Duodenal mucosa (tissue), 2 donors: Measurements from ENCODE around the gene CHST15.

Source experiments
- H3K27ac ChIP-seq: one replicate; pipeline ENCODE4 v1.7.0; 2013; ENCODE audit warnings: low read depth, low read length
- H3K27me3 ChIP-seq, 2 donors: one replicate each; pipeline ENCODE4 v1.7.0; 2013; ENCODE audit warnings: low read length in 2 of 2, control low read depth in 1 of 2; ENCODE audit not compliant: insufficient read depth in 2 of 2, control insufficient read depth in 1 of 2
- H3K36me3 ChIP-seq, 2 donors: one replicate each; pipeline ENCODE4 v1.7.0; 2013; ENCODE audit warnings: low read length in 2 of 2, control low read depth in 1 of 2; ENCODE audit not compliant: insufficient read depth in 2 of 2, control insufficient read depth in 1 of 2
- H3K4me1 ChIP-seq, 2 donors: one replicate each; pipeline ENCODE4 v1.7.0; 2013; ENCODE audit warnings: low read length in 2 of 2, control low read depth in 1 of 2; ENCODE audit not compliant: insufficient read depth in 2 of 2, control insufficient read depth in 1 of 2
- H3K4me3 ChIP-seq, 2 donors: one replicate each; pipeline ENCODE4 v1.7.0; 2013; ENCODE audit warnings: low read length in 2 of 2, low read depth in 1 of 2
- H3K9ac ChIP-seq, 2 donors: one replicate each; pipeline ENCODE4 v1.7.0; 2013; ENCODE audit warnings: low read length in 2 of 2, low read depth in 1 of 2
- H3K9me3 ChIP-seq, 2 donors: one replicate each; pipeline ENCODE4 v1.7.0; 2013; ENCODE audit warnings: low read length in 2 of 2, control low read depth in 1 of 2; ENCODE audit not compliant: control insufficient read depth in 1 of 2

CHST15 gene

DNA sequence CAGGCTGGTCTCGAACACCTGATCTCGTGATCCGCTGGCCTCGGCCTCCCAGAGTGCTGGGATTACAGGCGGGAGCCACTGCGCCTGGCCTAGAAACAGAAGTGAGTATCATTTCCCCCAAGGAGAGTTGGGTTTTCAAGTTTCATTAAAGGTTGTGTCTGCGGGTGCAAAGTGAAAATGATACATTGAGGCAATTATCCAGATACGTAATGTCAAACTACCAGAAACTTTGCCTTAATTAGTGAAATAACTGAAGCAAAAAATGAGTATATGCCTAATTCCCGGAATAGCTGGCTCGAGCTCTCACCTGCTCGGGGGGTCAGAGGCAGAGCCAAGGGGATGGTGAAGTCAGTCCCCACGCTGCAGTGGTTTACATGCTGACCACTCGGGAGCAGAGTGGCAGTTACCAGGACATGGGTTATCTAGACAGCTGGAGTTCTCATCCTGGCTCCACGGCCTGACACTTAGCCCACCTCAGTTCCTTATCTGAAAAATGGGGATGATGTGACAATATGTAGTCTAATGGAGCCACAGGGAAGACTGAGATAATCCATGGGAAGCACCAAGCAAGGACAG is 25.5 kb downstream of the CHST15 start:
- no peak overlapping the region for H3K4me3 ChIP-seq
- peaks cover 41 to 50% of the 10 kb centered on the region in 2 donors for H3K4me1 ChIP-seq
- H3K27me3 ChIP-seq: peaks cover 5 to 13% of the 10 kb centered on the region in 2 donors
- no peak overlapping the region for H3K9ac ChIP-seq
- no peaks in the 10 kb centered on the region for H3K9me3 ChIP-seq
- H3K27ac ChIP-seq: no peak overlapping the region
- no peaks in the 10 kb centered on the region for H3K36me3 ChIP-seq

- Histone ChIP-seq H3K9me3 (no peaks in the 10 kb centered on the region), H3K4me3 (no peak overlapping the region), H3K27ac (no peak overlapping the region), H3K27me3 (peaks cover 5 to 13% of the 10 kb centered on the region in 2 donors), H3K4me1 (peaks cover 49 to 50% of the 10 kb centered on the region in 2 donors), H3K9ac (no peak overlapping the region), H3K36me3 (no peaks in the 10 kb centered on the region)
These were observed 26.4 kb downstream of the CHST15 start for GRCh38 chr10:124066781-124067714.

GRCh38 chr10:124066126-124066700 is 27.2 kb downstream of the CHST15 start:
- Histone ChIP-seq H3K9me3 (no peaks in the 10 kb centered on the region), H3K4me3 (no peak overlapping the region), H3K36me3 (no peaks in the 10 kb centered on the region), H3K4me1 (peaks cover 43 to 50% of the 10 kb centered on the region in 2 donors), H3K27me3 (peaks cover 5 to 13% of the 10 kb centered on the region in 2 donors), H3K27ac (no peak overlapping the region), H3K9ac (no peak overlapping the region)

GRCh38 chr10:124065382-124066125 is 27.8 kb downstream of the CHST15 start:
- H3K27me3 ChIP-seq: peaks cover 5 to 13% of the 10 kb centered on the region in 2 donors
- peaks cover 39 to 44% of the 10 kb centered on the region in 2 donors for H3K4me1 ChIP-seq
- no peak overlapping the region for H3K4me3 ChIP-seq
- H3K27ac ChIP-seq: no peak overlapping the region
- no peaks in the 10 kb centered on the region for H3K36me3 ChIP-seq
- no peak overlapping the region for H3K9ac ChIP-seq
- H3K9me3 ChIP-seq: no peaks in the 10 kb centered on the region

DNA sequence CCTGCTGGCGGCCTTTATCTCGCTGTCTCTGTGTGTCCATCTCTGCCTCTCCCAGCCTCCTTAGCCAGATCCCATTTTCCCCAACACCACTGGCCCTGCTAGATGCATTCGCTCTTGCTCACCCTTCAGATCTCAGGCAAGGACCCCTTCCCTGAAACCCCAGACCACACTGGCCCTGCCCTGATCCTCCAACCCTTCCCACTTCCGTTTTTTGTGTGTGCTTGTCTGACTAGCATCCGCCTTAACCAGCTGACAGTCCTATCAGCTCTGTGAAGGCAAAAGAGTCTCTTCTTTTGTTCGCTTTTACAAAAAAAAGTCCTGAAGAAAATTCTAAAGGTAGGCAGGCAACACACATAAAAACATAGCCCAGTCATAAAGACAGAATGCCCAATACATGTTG is 28.7 kb downstream of the CHST15 start:
- no peak overlapping the region for H3K4me3 ChIP-seq
- H3K9me3 ChIP-seq: no peaks in the 10 kb centered on the region
- H3K27me3 ChIP-seq: peaks cover 5 to 13% of the 10 kb centered on the region in 2 donors
- H3K9ac ChIP-seq: no peak overlapping the region
- peaks cover 41 to 44% of the 10 kb centered on the region in 2 donors for H3K4me1 ChIP-seq
- H3K27ac ChIP-seq: no peak overlapping the region
- no peaks in the 10 kb centered on the region for H3K36me3 ChIP-seq

- H3K27me3 ChIP-seq: peaks cover 5 to 13% of the 10 kb centered on the region in 2 donors
- H3K9me3 ChIP-seq: no peaks in the 10 kb centered on the region
- H3K4me1 ChIP-seq: peaks cover 39 to 41% of the 10 kb centered on the region in 2 donors
- H3K27ac ChIP-seq: no peak overlapping the region
- no peaks in the 10 kb centered on the region for H3K36me3 ChIP-seq
- H3K9ac ChIP-seq: no peak overlapping the region
- H3K4me3 ChIP-seq: no peak overlapping the region
These were observed 29.4 kb downstream of the CHST15 start for GRCh38 chr10:124063750-124064603.

GRCh38 chr10:124062390-124062789 is 31.0 kb downstream of the CHST15 start:
- H3K4me1 ChIP-seq: peaks cover 34 to 37% of the 10 kb centered on the region in 2 donors

GRCh38 chr10:124061030-124061429 is 32.4 kb downstream of the CHST15 start:
- Histone ChIP-seq H3K9ac (no peak overlapping the region), H3K4me3 (no peak overlapping the region), H3K27ac (no peak overlapping the region), H3K27me3 (peaks cover 5 to 7% of the 10 kb centered on the region in 2 donors), H3K4me1 (peaks cover 23% of the 10 kb centered on the region in 2 donors), H3K9me3 (no peaks in the 10 kb centered on the region), H3K36me3 (no peaks in the 10 kb centered on the region)

More at GRCh38 chr10:124062390-124062789, 31.0 kb downstream of the CHST15 start:
- Histone ChIP-seq H3K36me3 (no peaks in the 10 kb centered on the region), H3K9ac (no peak overlapping the region), H3K27me3 (peaks cover 5 to 13% of the 10 kb centered on the region in 2 donors), H3K27ac (no peak overlapping the region), H3K9me3 (no peaks in the 10 kb centered on the region), H3K4me3 (no peak overlapping the region)

GRCh38 chr10:124060148-124060720 is 33.2 kb downstream of the CHST15 start:
- no peak overlapping the region for H3K4me3 ChIP-seq
- H3K27me3 ChIP-seq: no peaks in the 10 kb centered on the region
- H3K36me3 ChIP-seq: no peaks in the 10 kb centered on the region
- H3K4me1 ChIP-seq: peaks cover 15 to 16% of the 10 kb centered on the region in 2 donors
- H3K27ac ChIP-seq: no peak overlapping the region
- no peak overlapping the region for H3K9ac ChIP-seq
- H3K9me3 ChIP-seq: no peaks in the 10 kb centered on the region
